GM12878 (cell line): ENCODE data around the gene KLHL26. TPM values are rescaled to one million over a fixed set of nuclear protein-coding genes. Genes with fewer than 3 reads are reported as not detected.

Experiments used
- ATAC-seq: fragments of 200-7000 bp; cut with Tn5 transposase; 3 replicates; pipeline ENCODE4 v1.9.1; 2020; ENCODE audit warnings: mild to moderate bottlenecking, moderate library complexity
- BruUV-seq: library from RNA; stranded (reverse); fragments of 400-500 nt; replicated peaks from 2 replicates; lab custom pipeline; 2021; lab: Mats Ljungman, UMichigan
- CTCF ChIA-PET: fragments of 300-600 bp; sonication (Branson Sonifier 250); formaldehyde crosslinking; extraction: SDS; loops from one replicate; lab custom pipeline; 2021; ENCODE audit warnings: inconsistent platforms; lab: Yijun Ruan, JAX
- POLR2A ChIA-PET: fragments of 350-600 bp; formaldehyde crosslinking; extraction: SDS; loops from one replicate; lab custom pipeline; 2021; ENCODE audit warnings: inconsistent platforms; lab: Charles Lee
- RAD21 ChIA-PET: fragments of 300-600 bp; sonication (Branson Sonifier 250); formaldehyde crosslinking; loops from one replicate; lab custom pipeline; 2023; ENCODE audit warnings: antibody characterized with exemption; ENCODE audit not compliant: unreplicated experiment; lab: Charles Lee
- SMC1A ChIA-PET: fragments of 300-600 bp; sonication (Branson Sonifier 250); formaldehyde crosslinking; loops from one replicate; lab custom pipeline; 2023; ENCODE audit not compliant: unreplicated experiment, uncharacterized antibody; lab: Charles Lee
- DNase-seq: peaks from one replicate; pipeline ENCODE4 v3.0.0-alpha.2; 2011; ENCODE audit warnings: low read depth, low spot score
- FAIRE-seq: peaks from 3 replicates; lab custom pipeline; 2011; peaks lifted over from hg19 to GRCh38; lab: Jason Lieb, UNC
- H2AFZ ChIP-seq: 2 replicates; pipeline ENCODE4 v1.6.0; 2011; ENCODE audit warnings: low read depth, low read length, control low read depth; ENCODE audit not compliant: control insufficient read depth
- H3K27ac ChIP-seq: 2 replicates; pipeline ENCODE4 v1.5.1; 2011; ENCODE audit warnings: control low read depth; ENCODE audit not compliant: control insufficient read depth, insufficient read depth
- H3K27me3 ChIP-seq, 2 experiments: replicated peaks in 1 of 2; 2 replicates each; pipeline versions ENCODE4 v1.6.0 to v1.6.1; 2011; ENCODE audit warnings: low read length in 1 of 2; ENCODE audit not compliant: control insufficient read depth in 2 of 2, insufficient read depth in 2 of 2
- H3K36me3 ChIP-seq, 2 experiments: 2 replicates each; pipeline ENCODE4 v1.5.1; 2011; ENCODE audit warnings: low read length in 1 of 2; ENCODE audit not compliant: control insufficient read depth in 2 of 2, insufficient read depth in 2 of 2
- H3K4me1 ChIP-seq: 2 replicates; pipeline ENCODE4 v1.6.1; 2011; ENCODE audit warnings: mild to moderate bottlenecking, low read length, moderate library complexity, mixed read lengths; ENCODE audit not compliant: control insufficient read depth, insufficient read depth
- H3K4me2 ChIP-seq: 2 replicates; pipeline ENCODE4 v1.6.0; 2011; ENCODE audit warnings: control low read depth; ENCODE audit not compliant: control insufficient read depth, insufficient read depth
- H3K4me3 ChIP-seq: fragments of 200-600 bp; sonication (generic); 2 replicates; pipeline ENCODE4 v1.5.1; 2016
- H3K79me2 ChIP-seq: 2 replicates; pipeline ENCODE4 v1.6.0; 2011; ENCODE audit warnings: low read length; ENCODE audit not compliant: control insufficient read depth, insufficient read depth
- H3K9ac ChIP-seq: 2 replicates; pipeline ENCODE4 v1.8.0; 2011; ENCODE audit warnings: low read length, control low read depth, mixed read lengths; ENCODE audit not compliant: control insufficient read depth, insufficient read depth
- H3K9me3 ChIP-seq: replicated peaks from 3 replicates; pipeline ENCODE4 v1.5.1; 2011; ENCODE audit warnings: mild to moderate bottlenecking, low read length; ENCODE audit not compliant: control insufficient read depth, insufficient read depth
- H4K20me1 ChIP-seq: 2 replicates; pipeline ENCODE4 v1.6.0; 2011; ENCODE audit not compliant: control insufficient read depth, insufficient read depth
- JUNB ChIP-seq: IDR thresholded peaks from 2 replicates; pipeline ENCODE4 v1.6.1; 2016; ENCODE audit warnings: antibody characterized with exemption, mild to moderate bottlenecking
- KLF5 ChIP-seq: fragments of 450-650 bp; IDR thresholded peaks from 2 replicates; pipeline ENCODE4 v1.6.1; 2014; ENCODE audit warnings: mild to moderate bottlenecking; ENCODE audit not compliant: partially characterized antibody
- NRF1 ChIP-seq: conservative IDR thresholded peaks from 2 replicates; pipeline ENCODE4 v1.6.1; 2011; ENCODE audit warnings: mild to moderate bottlenecking, low read depth, low read length, improper control_type of control experiment
- POLR2A ChIP-seq: IDR thresholded peaks from 2 replicates; pipeline ENCODE4 v1.6.1; 2011; ENCODE audit warnings: low read depth, mild to moderate bottlenecking, low read length
- POLR2AphosphoS5 ChIP-seq: IDR thresholded peaks from 2 replicates; pipeline ENCODE4 v1.6.1; 2011; ENCODE audit warnings: mild to moderate bottlenecking, low read length, inconsistent platforms
- SPI1 ChIP-seq: IDR thresholded peaks from 2 replicates; pipeline ENCODE4 v1.6.1; 2011; ENCODE audit warnings: low read depth, mild to moderate bottlenecking, low read length, moderate library complexity, borderline replicate concordance; ENCODE audit not compliant: insufficient read depth
- SRF ChIP-seq, 2 experiments: IDR thresholded peaks; 2 replicates each; pipeline ENCODE4 v1.6.1; 2011; ENCODE audit warnings: low read depth in 2 of 2, low read length in 2 of 2, mild to moderate bottlenecking in 1 of 2, moderate library complexity in 1 of 2
- ZNF622 ChIP-seq: fragments of 450-650 bp; IDR thresholded peaks from 2 replicates; pipeline ENCODE4 v1.6.1; 2017; ENCODE audit warnings: mild to moderate bottlenecking, inconsistent platforms
- WGBS: methylation state at CpG from one replicate; pipeline ENCODE4 v1.1.6; 2016; ENCODE audit warnings: low lambda C conversion rate; ENCODE audit not compliant: insufficient replicate concordance, insufficient coverage; ENCODE audit errors: missing lambda C conversion rate; 5-methylcytosine and 5-hydroxymethylcytosine counted together
- in situ Hi-C: fragments of 300-500 bp; cut with MboI; formaldehyde crosslinking; loops from 9 replicates; pipeline ENCODE4 v1.14.3; 2018; ENCODE audit warnings: mixed read lengths
- intact Hi-C: fragments of 100-400 bp; cut with micrococcal nuclease; formaldehyde crosslinking; loops from one replicate; pipeline ENCODE4 v1.14.2; 2022; ENCODE audit not compliant: unreplicated experiment
- polyA plus RNA-seq, 11 experiments: library from polyadenylated mRNA; depleted of rRNA in 4 of 11; unstranded in 6 of 11; stranded (reverse) in 5 of 11; fragments of >200 nt; fragmentation: Nextera tagmentation in 4 of 11; fragmentation: Illumina TruSeq in 1 of 11; extraction: Ambion mirVana in 4 of 11; extraction: Trizol in 1 of 11; gene quantifications; 1 replicate in 1 of 11; 2 replicates in 10 of 11; pipeline versions ENCODE4 v1.2.1 to v1.2.3, GENCODE V29; 2011 to 2016; ENCODE audit warnings: inconsistent platforms in 2 of 11, missing spikeins in 2 of 11, low read depth in 1 of 11
- total RNA-seq, 4 experiments: library from RNA; depleted of rRNA in 3 of 4; stranded (reverse); fragments of >200 nt in 3 of 4; fragmentation: Illumina TruSeq in 1 of 4; extraction: Trizol in 1 of 4; gene quantifications; 2 replicates each; pipeline versions ENCODE4 v1.2.1 to v1.2.3, GENCODE V29; 2013 to 2021
- TF ChIP-seq, protein P1 (sequence below): fragments of 450-650 bp; IDR thresholded peaks from 2 replicates; pipeline ENCODE4 v1.6.1; 2017; ENCODE audit warnings: borderline replicate concordance
- TF ChIP-seq, protein P2 (sequence below): fragments of 450-650 bp; conservative IDR thresholded peaks from 2 replicates; pipeline ENCODE4 v1.6.1; 2017; ENCODE audit warnings: mild to moderate bottlenecking, moderate library complexity

KLHL26 gene
- total and polyA plus RNA-seq, 10 of the 15 experiments (the other 5 are each of a cell fraction or from before 2014, with no cell fraction given): 0.18 to 14.6 (median 2.9) TPM

DNA sequence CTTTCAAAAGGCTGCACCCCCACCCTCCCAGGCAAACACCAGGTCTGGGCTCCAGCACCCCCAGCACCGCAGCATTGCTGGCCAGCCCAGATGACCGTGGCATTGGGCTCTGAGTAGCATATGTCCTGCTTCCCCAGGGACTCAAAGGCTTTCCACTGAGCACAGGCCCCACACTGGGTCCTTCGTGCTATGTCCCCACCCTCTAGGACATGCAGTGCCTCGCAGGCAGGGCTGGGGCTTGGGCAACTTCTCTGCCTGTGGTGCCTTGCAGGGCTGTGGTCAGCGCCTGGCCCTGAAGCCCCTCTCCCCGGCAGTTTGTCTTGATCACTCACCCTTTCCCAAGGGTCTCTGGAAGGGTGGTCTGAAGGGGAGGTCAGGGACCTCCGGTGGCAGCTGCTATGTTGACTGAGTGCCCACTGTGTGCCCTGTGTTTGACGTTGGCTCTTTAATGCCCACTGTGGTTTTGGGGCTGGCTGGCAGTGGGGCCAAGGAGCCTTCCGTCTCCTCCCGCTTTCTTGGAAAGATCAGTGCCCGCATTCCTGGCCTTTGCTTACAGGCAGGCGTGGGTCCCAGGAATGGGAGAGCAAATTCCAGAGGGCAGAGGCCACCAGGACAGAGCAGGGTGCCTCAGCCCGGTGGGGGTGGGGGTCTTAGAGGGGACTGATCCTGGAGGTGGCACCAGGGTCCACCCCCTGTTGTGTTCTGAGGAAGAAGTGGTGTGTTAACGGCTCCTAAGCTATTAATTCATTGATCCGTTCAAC lies 26.3 kb downstream of the KLHL26 start (continued):
- TF ChIP-seq POLR2AphosphoS5: no peak
- TF ChIP-seq POLR2A: no peak
- TF ChIP-seq, all 136 proteins: peak for 0

DNA sequence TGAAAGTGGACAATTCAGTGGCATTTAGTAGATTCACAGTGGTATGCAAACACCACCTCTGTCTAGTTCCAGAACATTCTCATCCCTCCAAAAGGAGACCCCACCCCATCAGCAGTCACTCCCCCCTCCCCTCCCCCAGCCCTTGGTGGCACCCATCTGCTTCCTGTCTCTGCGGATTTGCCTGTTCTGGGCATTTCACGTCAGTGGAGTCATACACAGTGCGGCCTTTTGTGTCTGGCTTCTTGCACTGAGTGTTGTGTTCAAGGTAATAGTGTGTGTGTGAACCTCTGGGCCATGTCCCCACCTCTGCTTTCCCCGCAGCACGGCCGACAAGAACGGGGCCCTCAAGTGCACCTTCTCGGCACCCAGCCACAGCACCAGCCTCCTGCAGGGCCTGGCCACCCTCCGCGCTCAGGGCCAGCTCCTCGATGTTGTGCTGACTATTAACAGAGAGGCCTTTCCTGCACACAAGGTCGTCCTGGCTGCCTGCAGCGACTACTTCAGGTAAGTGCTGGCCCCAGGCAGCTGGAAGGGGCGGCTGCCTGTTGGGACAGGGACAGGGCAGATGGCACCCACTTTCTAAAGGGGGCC lies 27.2 kb downstream of the KLHL26 start:
- FAIRE-seq (no peak), ATAC-seq (no peak), DNase-seq (no peak)
- Histone ChIP-seq H3K4me2 (no peak overlapping the region), H4K20me1 (no peaks in the 10 kb centered on the region), H3K4me1 (peaks cover 3% of the 10 kb centered on the region; the same call in 1 of the 2 replicates), H3K36me3 (peaks cover 0 to 10% of the 10 kb centered on the region in 2 experiments; a peak in 2 of 4 replicates), H3K9ac (no peak overlapping the region), H3K4me3 (no peak overlapping the region), H3K9me3 (no peaks in the 10 kb centered on the region; the same call in 2 of the 3 replicates), H3K79me2 (no peaks in the 10 kb centered on the region), H3K27me3 (no peaks in the 10 kb centered on the region), H2AFZ (no peak overlapping the region), H3K27ac (no peak overlapping the region)
- SMC1A ChIA-PET: no interaction called here
- BruUV-seq: no TSS peak
- no peak for TF ChIP-seq ZNF622
- TF ChIP-seq SRF (IDR thresholded peaks at IDR 0.05; ENCODE audit: low read depth in 2 of 2, low read length in 2 of 2): 0 out of 4 replicates have a peak, but pooled peaks of 1 of the 2 experiments have one; percentile 50
- POLR2A ChIA-PET: no interaction called here
- in situ Hi-C loops: no loop called here
- intact Hi-C loops: no loop called here
- RAD21 ChIA-PET: no interaction called here
- CTCF ChIA-PET: no interaction called here
- WGBS: 86% methylated on average over 11 of the region's 14 CpGs

DNA sequence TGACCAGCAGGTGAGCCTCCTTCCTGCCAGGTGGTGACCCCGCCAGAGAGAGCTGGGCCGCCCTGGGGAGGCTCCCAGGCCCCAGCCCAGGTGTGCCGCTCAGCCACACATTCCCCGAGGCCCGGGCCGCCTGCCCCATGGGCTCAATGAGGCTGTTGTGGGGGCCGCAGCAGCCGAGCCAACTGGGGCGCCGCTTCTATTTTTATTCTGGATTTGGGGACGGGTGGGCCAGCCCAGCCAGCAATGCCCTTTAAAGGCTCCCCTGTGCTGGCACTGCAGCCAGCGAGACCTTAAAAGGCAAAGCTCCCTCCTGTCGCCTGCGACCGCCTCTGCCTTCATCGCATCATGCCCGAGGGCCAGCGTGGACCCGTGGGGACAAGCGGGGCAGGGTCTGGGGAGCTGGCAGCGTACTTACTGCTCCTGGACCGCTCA lies 29.0 kb downstream of the KLHL26 start:
- FAIRE-seq: no peak
- in situ Hi-C loops (no loop called here), intact Hi-C loops (no loop called here)
- Histone ChIP-seq H3K36me3 (peaks cover 0 to 11% of the 10 kb centered on the region in 2 experiments; a peak in 2 of 4 replicates), H3K9me3 (no peaks in the 10 kb centered on the region; the same call in 2 of the 3 replicates), H3K4me1 (no peaks in the 10 kb centered on the region), H3K27ac (no peak overlapping the region), H3K79me2 (no peaks in the 10 kb centered on the region), H3K4me3 (no peak overlapping the region), H2AFZ (no peak overlapping the region), H3K4me2 (no peak overlapping the region), H3K9ac (no peak overlapping the region), H4K20me1 (no peaks in the 10 kb centered on the region), H3K27me3 (no peaks in the 10 kb centered on the region)
- no peak for DNase-seq
- RAD21 ChIA-PET: no interaction called here
- SMC1A ChIA-PET: no interaction called here
- POLR2A ChIA-PET: interaction anchor here (0.6 kb wide), 1 partner anchor 49 kb away, joined by 3 read pairs; no protein-coding TSS in a partner anchor
- WGBS: 90% methylated on average over 21 of the region's 22 CpGs
- no peak for ATAC-seq
- no TSS peak for BruUV-seq
- CTCF ChIA-PET: no interaction called here
- no peak for TF ChIP-seq JUNB
- TF ChIP-seq, protein P1, sequence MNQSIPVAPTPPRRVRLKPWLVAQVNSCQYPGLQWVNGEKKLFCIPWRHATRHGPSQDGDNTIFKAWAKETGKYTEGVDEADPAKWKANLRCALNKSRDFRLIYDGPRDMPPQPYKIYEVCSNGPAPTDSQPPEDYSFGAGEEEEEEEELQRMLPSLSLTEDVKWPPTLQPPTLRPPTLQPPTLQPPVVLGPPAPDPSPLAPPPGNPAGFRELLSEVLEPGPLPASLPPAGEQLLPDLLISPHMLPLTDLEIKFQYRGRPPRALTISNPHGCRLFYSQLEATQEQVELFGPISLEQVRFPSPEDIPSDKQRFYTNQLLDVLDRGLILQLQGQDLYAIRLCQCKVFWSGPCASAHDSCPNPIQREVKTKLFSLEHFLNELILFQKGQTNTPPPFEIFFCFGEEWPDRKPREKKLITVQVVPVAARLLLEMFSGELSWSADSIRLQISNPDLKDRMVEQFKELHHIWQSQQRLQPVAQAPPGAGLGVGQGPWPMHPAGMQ: no peak
- TF ChIP-seq SPI1: no peak
- TF ChIP-seq, protein P2, sequence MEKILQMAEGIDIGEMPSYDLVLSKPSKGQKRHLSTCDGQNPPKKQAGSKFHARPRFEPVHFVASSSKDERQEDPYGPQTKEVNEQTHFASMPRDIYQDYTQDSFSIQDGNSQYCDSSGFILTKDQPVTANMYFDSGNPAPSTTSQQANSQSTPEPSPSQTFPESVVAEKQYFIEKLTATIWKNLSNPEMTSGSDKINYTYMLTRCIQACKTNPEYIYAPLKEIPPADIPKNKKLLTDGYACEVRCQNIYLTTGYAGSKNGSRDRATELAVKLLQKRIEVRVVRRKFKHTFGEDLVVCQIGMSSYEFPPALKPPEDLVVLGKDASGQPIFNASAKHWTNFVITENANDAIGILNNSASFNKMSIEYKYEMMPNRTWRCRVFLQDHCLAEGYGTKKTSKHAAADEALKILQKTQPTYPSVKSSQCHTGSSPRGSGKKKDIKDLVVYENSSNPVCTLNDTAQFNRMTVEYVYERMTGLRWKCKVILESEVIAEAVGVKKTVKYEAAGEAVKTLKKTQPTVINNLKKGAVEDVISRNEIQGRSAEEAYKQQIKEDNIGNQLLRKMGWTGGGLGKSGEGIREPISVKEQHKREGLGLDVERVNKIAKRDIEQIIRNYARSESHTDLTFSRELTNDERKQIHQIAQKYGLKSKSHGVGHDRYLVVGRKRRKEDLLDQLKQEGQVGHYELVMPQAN: no peak
- TF ChIP-seq POLR2AphosphoS5: no peak
- TF ChIP-seq KLF5: no peak
- no peak for TF ChIP-seq NRF1
